Measurements from ENCODE around the gene PRRX2.

The PRRX2 gene

GRCh38 chr9:129674229-129674628 is 8.8 kb downstream of the PRRX2 start:
- Histone ChIP-seq H3K9me2 (replicated peaks; ENCODE audit: control insufficient read depth, low read length) (no peaks in the 10 kb centered on the region), H3K79me2 (ENCODE audit: control insufficient read depth, low read length) (no peaks in the 10 kb centered on the region), H3K4me1 (ENCODE audit: control insufficient read depth, low read length) (no peaks in the 10 kb centered on the region), H3K4me2 (ENCODE audit: low read length) (no peak overlapping the region), H3F3A (ENCODE audit: control insufficient read depth, insufficient read depth) (no peaks in the 10 kb centered on the region), H3K4me3 (ENCODE audit: low read length) (no peak overlapping the region), H4K20me1 (ENCODE audit: control insufficient read depth, insufficient read depth, low read depth, low read length) (no peaks in the 10 kb centered on the region), H3K27me3 (ENCODE audit: control insufficient read depth, low read length) (no peaks in the 10 kb centered on the region), H3K36me3 (ENCODE audit: control insufficient read depth, low read length) (no peaks in the 10 kb centered on the region), H3K27ac (ENCODE audit: low read depth, low read length) (no peak overlapping the region), H3K9me3 (ENCODE audit: control insufficient read depth, insufficient read depth, low read length) (no peaks in the 10 kb centered on the region)
- no peak for TF ChIP-seq EZH2phosphoT487 (IDR thresholded peaks at IDR 0.05; ENCODE audit: borderline replicate concordance, low read length)
- no peak for TF ChIP-seq CTCF (IDR thresholded peaks at IDR 0.05; ENCODE audit: low read depth, low read length, poor library complexity, severe bottlenecking)

- no peak overlapping the region for H3K4me3 ChIP-seq (ENCODE audit: low read length)
- no peaks in the 10 kb centered on the region for H4K20me1 ChIP-seq (ENCODE audit: control insufficient read depth, insufficient read depth, low read depth, low read length)
- no peaks in the 10 kb centered on the region for H3K36me3 ChIP-seq (ENCODE audit: control insufficient read depth, low read length)
- no peaks in the 10 kb centered on the region for H3K79me2 ChIP-seq (ENCODE audit: control insufficient read depth, low read length)
- H3K9me2 ChIP-seq (replicated peaks; ENCODE audit: control insufficient read depth, low read length): no peaks in the 10 kb centered on the region
- no peak overlapping the region for H3K27ac ChIP-seq (ENCODE audit: low read depth, low read length)
- H3K4me2 ChIP-seq (ENCODE audit: low read length): no peak overlapping the region
- TF ChIP-seq CTCF (IDR thresholded peaks at IDR 0.05; ENCODE audit: low read depth, low read length, poor library complexity, severe bottlenecking) (no peak), EZH2phosphoT487 (IDR thresholded peaks at IDR 0.05; ENCODE audit: borderline replicate concordance, low read length) (no peak)
- H3K4me1 ChIP-seq (ENCODE audit: control insufficient read depth, low read length): no peaks in the 10 kb centered on the region
- H3K27me3 ChIP-seq (ENCODE audit: control insufficient read depth, low read length): no peaks in the 10 kb centered on the region
- no peaks in the 10 kb centered on the region for H3K9me3 ChIP-seq (ENCODE audit: control insufficient read depth, insufficient read depth, low read length)
- H3F3A ChIP-seq (ENCODE audit: control insufficient read depth, insufficient read depth): no peaks in the 10 kb centered on the region
These were observed 10.2 kb downstream of the PRRX2 start for GRCh38 chr9:129675620-129676019.

GRCh38 chr9:129676287-129676686 is 10.8 kb downstream of the PRRX2 start:
- TF ChIP-seq CTCF (IDR thresholded peaks at IDR 0.05; ENCODE audit: low read depth, low read length, poor library complexity, severe bottlenecking) (no peak), EZH2phosphoT487 (IDR thresholded peaks at IDR 0.05; ENCODE audit: borderline replicate concordance, low read length) (no peak)
- no peaks in the 10 kb centered on the region for H3K4me1 ChIP-seq (ENCODE audit: control insufficient read depth, low read length)
- H3K27ac ChIP-seq (ENCODE audit: low read depth, low read length): no peak overlapping the region
- H3K79me2 ChIP-seq (ENCODE audit: control insufficient read depth, low read length): no peaks in the 10 kb centered on the region
- H3K9me3 ChIP-seq (ENCODE audit: control insufficient read depth, insufficient read depth, low read length): no peaks in the 10 kb centered on the region
- no peak overlapping the region for H3K4me3 ChIP-seq (ENCODE audit: low read length)
- no peaks in the 10 kb centered on the region for H3K27me3 ChIP-seq (ENCODE audit: control insufficient read depth, low read length)
- H3K9me2 ChIP-seq (replicated peaks; ENCODE audit: control insufficient read depth, low read length): no peaks in the 10 kb centered on the region
- no peaks in the 10 kb centered on the region for H4K20me1 ChIP-seq (ENCODE audit: control insufficient read depth, insufficient read depth, low read depth, low read length)
- no peaks in the 10 kb centered on the region for H3K36me3 ChIP-seq (ENCODE audit: control insufficient read depth, low read length)
- no peak overlapping the region for H3K4me2 ChIP-seq (ENCODE audit: low read length)
- H3F3A ChIP-seq (ENCODE audit: control insufficient read depth, insufficient read depth): no peaks in the 10 kb centered on the region

- no peaks in the 10 kb centered on the region for H4K20me1 ChIP-seq (ENCODE audit: control insufficient read depth, insufficient read depth, low read depth, low read length)
- H3K27ac ChIP-seq (ENCODE audit: low read depth, low read length): no peak overlapping the region
- no peaks in the 10 kb centered on the region for H3K4me1 ChIP-seq (ENCODE audit: control insufficient read depth, low read length)
- H3F3A ChIP-seq (ENCODE audit: control insufficient read depth, insufficient read depth): no peaks in the 10 kb centered on the region
- no peaks in the 10 kb centered on the region for H3K27me3 ChIP-seq (ENCODE audit: control insufficient read depth, low read length)
- no peaks in the 10 kb centered on the region for H3K9me3 ChIP-seq (ENCODE audit: control insufficient read depth, insufficient read depth, low read length)
- no peak overlapping the region for H3K4me3 ChIP-seq (ENCODE audit: low read length)
- H3K79me2 ChIP-seq (ENCODE audit: control insufficient read depth, low read length): no peaks in the 10 kb centered on the region
- TF ChIP-seq EZH2phosphoT487 (IDR thresholded peaks at IDR 0.05; ENCODE audit: borderline replicate concordance, low read length): no peak
- TF ChIP-seq CTCF (IDR thresholded peaks at IDR 0.05; ENCODE audit: low read depth, low read length, poor library complexity, severe bottlenecking): no peak
- no peak overlapping the region for H3K4me2 ChIP-seq (ENCODE audit: low read length)
- no peaks in the 10 kb centered on the region for H3K36me3 ChIP-seq (ENCODE audit: control insufficient read depth, low read length)
- H3K9me2 ChIP-seq (replicated peaks; ENCODE audit: control insufficient read depth, low read length): no peaks in the 10 kb centered on the region
These were observed 11.5 kb downstream of the PRRX2 start for GRCh38 chr9:129676975-129677374.

Data from DOHH2 (cell line).